Measurements from ENCODE around the gene NWD2.

GRCh38 chr4:37393321-37393720, 148.8 kb downstream of the NWD2 start:
- no peak for TF ChIP-seq L3MBTL2 (IDR thresholded peaks at IDR 0.05)
- no peak for TF ChIP-seq MAZ (CRISPR knock-in tag; conservative IDR thresholded peaks at IDR 0.05 in 1 of 2, IDR thresholded peaks at IDR 0.05 in 1 of 2)
- no peak for TF ChIP-seq CTCF (IDR thresholded peaks at IDR 0.05 in 2 of 3, conservative IDR thresholded peaks at IDR 0.05 in 1 of 3; ENCODE audit: insufficient read depth in 2 of 3, low read depth in 1 of 3, low read length in 3 of 3)
- TF ChIP-seq KLF13 (tag; IDR thresholded peaks at IDR 0.05; ENCODE audit: borderline replicate concordance, low read depth), result no peak
- TF ChIP-seq EZH2 (IDR thresholded peaks at IDR 0.05; ENCODE audit: borderline replicate concordance, low read depth, low read length), result no peak
- no peak for TF ChIP-seq ZNF384 (IDR thresholded peaks at IDR 0.05; ENCODE audit: low read depth, low read length)
- TF ChIP-seq FOXM1 (IDR thresholded peaks at IDR 0.05; ENCODE audit: low read depth), result no peak
- no peak for TF ChIP-seq FOXM1 (CRISPR knock-in tag; IDR thresholded peaks at IDR 0.05; ENCODE audit: low read depth)
- TF ChIP-seq CREB5 (CRISPR knock-in tag; IDR thresholded peaks at IDR 0.05), result no peak
- TF ChIP-seq ZNF282 (CRISPR knock-in tag; IDR thresholded peaks at IDR 0.05), result no peak
- no peak for TF ChIP-seq ZNF274 (IDR thresholded peaks at IDR 0.05; ENCODE audit: borderline replicate concordance, low read depth, low read length)
